GM20000 (cell line): ENCODE data around the gene SEMA4A.
A peak's percentile ranks its signal among the peaks of the same experiment; 100 is the strongest.

Experiments used
- DNase-seq: peaks from one replicate; pipeline ENCODE4 v3.0.0; 2012; ENCODE audit warnings: low spot score
- CTCF ChIP-seq: IDR thresholded peaks from 2 replicates; pipeline ENCODE4 v1.5.1; 2012; ENCODE audit warnings: mild to moderate bottlenecking, control low read depth; ENCODE audit errors: extremely low read depth, missing control alignments

SEMA4A gene

GRCh38 chr1:156126630-156127534, 26.5 kb upstream of the SEMA4A start:
- DNase-seq: peak; percentile 66

GRCh38 chr1:156128308-156128653, 25.1 kb upstream of the SEMA4A start:
- no peak for DNase-seq
- no peak for TF ChIP-seq CTCF

More at GRCh38 chr1:156126630-156127534, 26.5 kb upstream of the SEMA4A start:
- TF ChIP-seq CTCF: no peak

- no peak for DNase-seq
- no peak for TF ChIP-seq CTCF
These were observed 24.5 kb upstream of the SEMA4A start for GRCh38 chr1:156128654-156129597.

GRCh38 chr1:156129687-156130577, 23.5 kb upstream of the SEMA4A start:
- DNase-seq: peak; percentile 74
- peak; percentile 96 for TF ChIP-seq CTCF

- no peak for TF ChIP-seq CTCF
- DNase-seq: no peak
These were observed 22.8 kb upstream of the SEMA4A start for GRCh38 chr1:156130578-156130942.

- no peak for TF ChIP-seq CTCF
- DNase-seq: no peak
These were observed 18.5 kb upstream of the SEMA4A start for GRCh38 chr1:156134716-156135435.
